B cell (primary cell): Measurements from ENCODE around the gene OR6B2. TPM values are rescaled to one million over a fixed set of nuclear protein-coding genes. Genes with fewer than 3 reads are reported as not detected.
"Not testable (repeated sequence)": the region's sequence is repeated elsewhere in the genome, so short reads cannot be mapped to it uniquely, and the experiment has no call there.

Experiments
- ATAC-seq: fragments of 200-7000 bp; cut with Tn5 transposase; one replicate; pipeline ENCODE4 v1.10.0; 2021; ENCODE audit warnings: low read depth, mild to moderate bottlenecking, moderate number of reproducible peaks, moderate library complexity
- CTCF ChIA-PET: fragments of 350-600 bp; sonication (Branson Sonifier 250); formaldehyde crosslinking; loops from one replicate; lab custom pipeline; 2021; ENCODE audit warnings: antibody characterized with exemption, inconsistent platforms; lab: Charles Lee
- POLR2A ChIA-PET: fragments of 350-600 bp; sonication (Branson Sonifier 250); formaldehyde crosslinking; loops from one replicate; lab custom pipeline; 2021; ENCODE audit warnings: antibody characterized with exemption; lab: Charles Lee
- DNase-seq: peaks from one replicate; pipeline ENCODE4 v3.0.0; 2013
- H2AFZ ChIP-seq: 2 replicates; pipeline ENCODE4 v1.6.1; 2012; ENCODE audit warnings: mild to moderate bottlenecking, low read depth, low read length; ENCODE audit not compliant: insufficient read depth, poor library complexity, severe bottlenecking
- H3K27ac ChIP-seq, 2 donors: 1 replicate in 1 of 2; 2 replicates in 1 of 2; pipeline ENCODE4 v1.5.1; 2012 to 2013; ENCODE audit warnings: low read length in 2 of 2, mild to moderate bottlenecking in 2 of 2, moderate library complexity in 1 of 2
- H3K27me3 ChIP-seq, 4 experiments: fragments of 200-600 bp in 1 of 4; sonication (generic) in 1 of 4; replicated peaks in 1 of 4; 1 replicate in 2 of 4; 2 replicates in 2 of 4; pipeline versions ENCODE4 v1.6.1 to v1.7.0; 2013 to 2016; ENCODE audit warnings: low read length in 3 of 4, mild to moderate bottlenecking in 2 of 4, mixed read lengths in 1 of 4, moderate library complexity in 1 of 4; ENCODE audit not compliant: insufficient read depth in 4 of 4, control insufficient read depth in 3 of 4; ENCODE audit errors: control extremely low read depth in 1 of 4
- H3K36me3 ChIP-seq, 2 experiments: replicated peaks in 1 of 2; 1 replicate in 1 of 2; 2 replicates in 1 of 2; pipeline versions ENCODE4 v1.6.1 to v1.7.1; 2013; ENCODE audit warnings: low read length in 1 of 2; ENCODE audit not compliant: insufficient read depth in 2 of 2, control insufficient read depth in 1 of 2; ENCODE audit errors: control extremely low read depth in 1 of 2, extremely low read depth in 1 of 2
- H3K4me1 ChIP-seq, 2 donors: fragments of 200-600 bp in 1 of 2; sonication (generic) in 1 of 2; 1 replicate in 1 of 2; 2 replicates in 1 of 2; pipeline versions ENCODE4 v1.5.1 to v1.6.1; 2013 to 2017; ENCODE audit warnings: low read length in 2 of 2; ENCODE audit not compliant: control insufficient read depth in 2 of 2, insufficient read depth in 2 of 2
- H3K4me2 ChIP-seq: replicated peaks from 2 replicates; pipeline ENCODE3; 2012; ENCODE audit warnings: mild to moderate bottlenecking, low read depth, low read length; ENCODE audit not compliant: poor library complexity, severe bottlenecking
- H3K4me3 ChIP-seq, 5 experiments: fragments of 200-600 bp in 1 of 5; sonication (generic) in 1 of 5; 1 replicate in 3 of 5; 2 replicates in 2 of 5; pipeline versions ENCODE4 v1.5.1 to v1.7.0; 2011 to 2016; ENCODE audit warnings: low read length in 4 of 5, mild to moderate bottlenecking in 4 of 5, low read depth in 2 of 5, control low read depth in 1 of 5, moderate library complexity in 1 of 5; ENCODE audit not compliant: insufficient read depth in 1 of 5; ENCODE audit errors: control extremely low read depth in 1 of 5, extremely low read depth in 1 of 5
- H3K79me2 ChIP-seq: fragments of 200-600 bp; sonication (generic); one replicate; pipeline ENCODE4 v1.6.0; 2016; ENCODE audit warnings: low read length; ENCODE audit not compliant: control insufficient read depth, insufficient read depth
- H3K9ac ChIP-seq: fragments of 200-600 bp; sonication (generic); 2 replicates; pipeline ENCODE4 v1.6.1; 2017; ENCODE audit warnings: mild to moderate bottlenecking, low read length, moderate library complexity
- H3K9me3 ChIP-seq, 3 donors: one replicate each; pipeline versions ENCODE4 v1.6.1 to v1.7.1; 2013; ENCODE audit warnings: low read length in 2 of 3; ENCODE audit not compliant: control insufficient read depth in 2 of 3, insufficient read depth in 1 of 3; ENCODE audit errors: control extremely low read depth in 1 of 3
- H4K20me1 ChIP-seq: 2 replicates; pipeline ENCODE4 v1.6.0; 2012; ENCODE audit warnings: mild to moderate bottlenecking, low read length; ENCODE audit not compliant: insufficient read depth, control insufficient read depth, poor library complexity, severe bottlenecking
- H3K27ac Mint-ChIP-seq: one replicate; pipeline ENCODE4 v1.8.0; 2021; ENCODE audit warnings: mixed read lengths
- H3K27me3 Mint-ChIP-seq: one replicate; pipeline ENCODE4 v1.8.0; 2021; ENCODE audit warnings: mixed read lengths
- H3K4me1 Mint-ChIP-seq: one replicate; pipeline ENCODE4 v1.8.0; 2021; ENCODE audit warnings: mixed read lengths
- H3K4me3 Mint-ChIP-seq: one replicate; pipeline ENCODE4 v1.8.0; 2021; ENCODE audit warnings: mixed read lengths
- H3K9me3 Mint-ChIP-seq: one replicate; pipeline ENCODE4 v1.8.0; 2022; ENCODE audit warnings: mixed read lengths; ENCODE audit not compliant: insufficient read depth
- EZH2 ChIP-seq: IDR thresholded peaks from 2 replicates; pipeline ENCODE4 v1.6.1; 2012; ENCODE audit warnings: borderline replicate concordance, low read depth, mild to moderate bottlenecking, moderate library complexity, low read length; ENCODE audit not compliant: insufficient read depth, poor library complexity, severe bottlenecking
- WGBS: methylation state at CpG from one replicate; pipeline ENCODE4 v1.1.5; 2013; ENCODE audit warnings: missing lambda C conversion rate; ENCODE audit not compliant: insufficient coverage; 5-methylcytosine and 5-hydroxymethylcytosine counted together
- intact Hi-C: fragments of 100-400 bp; cut with micrococcal nuclease; formaldehyde crosslinking; loops from one replicate; pipeline ENCODE4 v1.10.0; 2022
- polyA plus RNA-seq: library from polyadenylated mRNA; depleted of rRNA; stranded (reverse); fragments of >200 nt; gene quantifications from 2 replicates; pipeline ENCODE4 v1.2.3, GENCODE V29; 2012
- total RNA-seq, 2 donors: library from RNA; stranded (reverse); fragments of 120-200 nt in 1 of 2; gene quantifications; 1 replicate in 1 of 2; 2 replicates in 1 of 2; pipeline versions ENCODE4 v1.2.3 to v1.2.4, GENCODE V29; 2013 to 2022
- TF ChIP-seq, protein P1 (sequence below): fragments of 200-600 bp; IDR thresholded peaks from one replicate; pipeline ENCODE4 v1.8.0; 2022; ENCODE audit warnings: antibody characterized with exemption, mild to moderate bottlenecking

OR6B2 gene
- total and polyA plus RNA-seq, 2 donors (not counting 1 experiment from before 2014, with no cell fraction given) = not detected

DNA sequence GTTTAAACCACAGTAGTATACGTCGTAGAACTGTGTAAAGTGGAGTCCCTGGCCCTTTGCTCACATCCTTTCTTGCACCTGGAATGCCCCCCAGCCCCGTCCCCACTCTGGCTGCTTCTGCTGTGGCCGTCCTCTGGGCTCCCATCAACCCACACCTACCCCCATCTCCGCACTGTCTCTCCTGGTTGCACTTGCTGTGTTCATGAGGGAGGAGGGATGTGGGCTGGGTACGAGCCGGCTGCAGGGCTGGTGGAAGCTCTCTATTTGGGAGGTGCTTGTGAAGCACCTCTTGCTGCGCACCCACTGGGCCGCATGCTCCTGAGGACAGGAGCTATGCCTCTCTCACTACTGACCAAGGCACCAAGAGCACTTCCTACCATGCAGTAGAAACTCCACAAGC is 18.0 kb upstream of the OR6B2 start:
- no peak overlapping the region for H2AFZ ChIP-seq
- H3K27me3 ChIP-seq = no peaks in the 10 kb centered on the region
- H3K27ac ChIP-seq = no peak overlapping the region
- H3K79me2 ChIP-seq = no peaks in the 10 kb centered on the region
- no peak overlapping the region for H3K4me3 ChIP-seq
- H3K36me3 ChIP-seq = no peaks in the 10 kb centered on the region
- ChIA-PET CTCF (no interaction called here), POLR2A (no interaction called here)
- TF ChIP-seq, protein P1, sequence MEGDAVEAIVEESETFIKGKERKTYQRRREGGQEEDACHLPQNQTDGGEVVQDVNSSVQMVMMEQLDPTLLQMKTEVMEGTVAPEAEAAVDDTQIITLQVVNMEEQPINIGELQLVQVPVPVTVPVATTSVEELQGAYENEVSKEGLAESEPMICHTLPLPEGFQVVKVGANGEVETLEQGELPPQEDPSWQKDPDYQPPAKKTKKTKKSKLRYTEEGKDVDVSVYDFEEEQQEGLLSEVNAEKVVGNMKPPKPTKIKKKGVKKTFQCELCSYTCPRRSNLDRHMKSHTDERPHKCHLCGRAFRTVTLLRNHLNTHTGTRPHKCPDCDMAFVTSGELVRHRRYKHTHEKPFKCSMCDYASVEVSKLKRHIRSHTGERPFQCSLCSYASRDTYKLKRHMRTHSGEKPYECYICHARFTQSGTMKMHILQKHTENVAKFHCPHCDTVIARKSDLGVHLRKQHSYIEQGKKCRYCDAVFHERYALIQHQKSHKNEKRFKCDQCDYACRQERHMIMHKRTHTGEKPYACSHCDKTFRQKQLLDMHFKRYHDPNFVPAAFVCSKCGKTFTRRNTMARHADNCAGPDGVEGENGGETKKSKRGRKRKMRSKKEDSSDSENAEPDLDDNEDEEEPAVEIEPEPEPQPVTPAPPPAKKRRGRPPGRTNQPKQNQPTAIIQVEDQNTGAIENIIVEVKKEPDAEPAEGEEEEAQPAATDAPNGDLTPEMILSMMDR = no peak
- no peak for TF ChIP-seq EZH2
- no peak overlapping the region for H3K4me3 Mint-ChIP-seq
- no peaks in the 10 kb centered on the region for H4K20me1 ChIP-seq
- H3K27me3 Mint-ChIP-seq = peaks cover 38% of the 10 kb centered on the region
- no peaks in the 10 kb centered on the region for H3K4me1 ChIP-seq
- H3K4me1 Mint-ChIP-seq = no peaks in the 10 kb centered on the region
- H3K9me3 Mint-ChIP-seq = no peaks in the 10 kb centered on the region
- no peak overlapping the region for H3K27ac Mint-ChIP-seq
- H3K4me2 ChIP-seq = no peak overlapping the region
- intact Hi-C loops = no loop called here
- 92% methylated on average over 2 of the region's 9 CpGs for WGBS
- ATAC-seq (no peak), DNase-seq (no peak)
- no peak overlapping the region for H3K9ac ChIP-seq
- H3K9me3 ChIP-seq = no peaks in the 10 kb centered on the region

DNA sequence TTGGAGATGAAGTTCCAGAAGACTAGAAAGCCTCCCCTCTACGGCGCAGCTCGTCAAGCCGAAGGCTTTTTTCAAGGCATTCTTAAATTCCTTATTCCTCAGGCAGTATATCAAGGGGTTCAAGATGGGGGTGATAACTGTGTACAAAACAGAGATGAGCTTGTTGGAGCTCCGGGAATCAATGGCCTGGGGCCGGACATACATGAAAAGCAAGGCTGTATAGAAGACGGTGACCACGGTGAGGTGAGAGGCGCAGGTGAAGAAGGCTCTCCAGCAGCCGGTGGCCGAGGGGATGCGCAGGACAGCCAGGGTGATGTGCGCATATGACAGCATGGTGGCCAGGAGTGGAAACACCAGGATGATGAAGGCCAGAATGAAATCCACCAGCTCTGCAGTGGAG is 14.9 kb upstream of the OR6B2 start:
- no peak for DNase-seq
- Histone ChIP-seq H4K20me1 (no peaks in the 10 kb centered on the region), H3K27me3 (peaks cover 0 to 6% (median 2%) of the 10 kb centered on the region in 4 experiments), H3K27ac (no peak overlapping the region), H2AFZ (no peak overlapping the region), H3K4me2 (no peak overlapping the region), H3K4me1 (no peaks in the 10 kb centered on the region), H3K9ac (no peak overlapping the region), H3K4me3 (no peak overlapping the region), H3K79me2 (no peaks in the 10 kb centered on the region), H3K36me3 (no peaks in the 10 kb centered on the region), H3K9me3 (no peaks in the 10 kb centered on the region)
- Mint-ChIP-seq H3K4me1 (no peaks in the 10 kb centered on the region), H3K9me3 (no peaks in the 10 kb centered on the region), H3K27me3 (peaks cover 44% of the 10 kb centered on the region), H3K27ac (no peak overlapping the region), H3K4me3 (no peak overlapping the region)
- TF ChIP-seq, protein P1 = no peak
- TF ChIP-seq EZH2 = no peak
- no peak for ATAC-seq
- POLR2A ChIA-PET = no interaction called here
- CTCF ChIA-PET = no interaction called here
- WGBS = 94% methylated on average over 9 of the region's 13 CpGs
- intact Hi-C loops = no loop called here

DNA sequence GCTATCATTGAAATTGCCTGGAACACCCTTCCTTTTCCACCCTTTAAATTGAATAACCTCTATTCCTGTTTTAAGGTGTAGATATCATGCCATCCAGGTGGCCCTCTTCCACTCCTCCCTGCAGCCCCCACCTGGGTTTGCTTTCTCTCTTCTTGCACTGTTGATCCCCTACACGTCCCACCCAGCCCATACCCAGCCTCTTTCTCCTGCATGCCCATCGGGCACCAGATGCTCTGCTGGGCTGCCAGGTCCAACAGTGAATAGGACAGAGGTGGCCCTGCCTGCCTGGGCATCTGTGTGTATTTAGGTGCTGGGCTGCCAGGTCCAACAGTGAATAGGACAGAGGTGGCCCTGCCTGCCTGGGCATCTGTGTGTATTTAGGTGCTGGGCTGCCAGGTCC is 13.9 kb upstream of the OR6B2 start:
- CTCF ChIA-PET = not testable (repeated sequence)

More for the DNA sequence above, 13.9 kb upstream of the OR6B2 start:
- H3K9me3 ChIP-seq, H3K79me2 ChIP-seq, H3K9me3 Mint-ChIP-seq, H3K36me3 ChIP-seq, H3K4me3 ChIP-seq, H3K4me3 Mint-ChIP-seq, POLR2A ChIA-PET, H4K20me1 ChIP-seq, H3K4me2 ChIP-seq, H3K27ac ChIP-seq, intact Hi-C loops, ATAC-seq, H2AFZ ChIP-seq, DNase-seq, H3K27ac Mint-ChIP-seq, H3K4me1 ChIP-seq, H3K9ac ChIP-seq, H3K4me1 Mint-ChIP-seq: not testable (repeated sequence)
- peaks cover 0 to 14% (median 6%) of the 10 kb centered on the region in 4 experiments for H3K27me3 ChIP-seq
- H3K27me3 Mint-ChIP-seq = peaks cover 42% of the 10 kb centered on the region
- no CpG with 5 or more reads among the region's 2 CpGs for WGBS
